Measurements from ENCODE around the gene LDLRAP1. TPM values are rescaled to one million over a fixed set of nuclear protein-coding genes. Genes with fewer than 3 reads are reported as not detected.

LDLRAP1 gene
- total and polyA plus RNA-seq, 2 of the 4 experiments (the other 2 are of a cell fraction), result 4.5 to 14.4 TPM

- DNase-seq (no peak), ATAC-seq (ENCODE audit: low read depth) (no peak)
- Histone ChIP-seq H3K4ac (ENCODE audit: low read depth, low read length) (peak overlapping the region; percentile 6; the same call in 1 of the 2 replicates), H3K36me3 (ENCODE audit: control insufficient read depth, insufficient read depth, low read length) (peaks cover 10% of the 10 kb centered on the region; the same call in 1 of the 2 replicates), H2BK120ac (ENCODE audit: low read depth, low read length) (no peak overlapping the region), H3K56ac (ENCODE audit: extremely low read depth, insufficient read depth, low read length) (no peak overlapping the region), H2AFZ (replicated peaks; ENCODE audit: low read length, poor library complexity) (no peak overlapping the region), H3K9me3 (ENCODE audit: control insufficient read depth, insufficient read depth, low read length) (no peaks in the 10 kb centered on the region), H3K4me1 (ENCODE audit: control insufficient read depth, insufficient read depth, low read length) (peaks cover 20% of the 10 kb centered on the region), H3K18ac (ENCODE audit: low read depth, low read length) (no peak overlapping the region), H3K4me2 (ENCODE audit: low read depth, low read length) (no peak overlapping the region), H2BK15ac (ENCODE audit: low read depth, low read length) (no peak overlapping the region), H3K4me3 (ENCODE audit: insufficient read depth, low read depth, low read length) (no peak overlapping the region), H4K5ac (ENCODE audit: low read depth, low read length) (no peak overlapping the region), H3K23ac (ENCODE audit: low read depth, low read length) (no peak overlapping the region), H2AK9ac (replicated peaks; ENCODE audit: low read depth, low read length, poor library complexity) (no peak overlapping the region), H3K79me1 (ENCODE audit: low read depth in 1 of 2, low read length in 2 of 2) (peaks cover 13 to 62% of the 10 kb centered on the region in 2 experiments), H3K27me3 (ENCODE audit: control insufficient read depth, insufficient read depth, low read length) (no peaks in the 10 kb centered on the region), H2AK5ac (ENCODE audit: low read depth, low read length) (no peak overlapping the region), H4K91ac (ENCODE audit: insufficient read depth, low read depth, low read length) (no peak overlapping the region), H4K8ac (ENCODE audit: low read depth in 2 of 2, low read length in 2 of 2) (no peak overlapping the region), H3K27ac (ENCODE audit: insufficient read depth, low read length) (no peak overlapping the region), H2BK5ac (ENCODE audit: low read depth, low read length, poor library complexity, severe bottlenecking) (no peak overlapping the region), H2BK20ac (ENCODE audit: low read depth, low read length) (no peak overlapping the region), H3K9me1 (ENCODE audit: insufficient read depth, low read length) (peaks cover 24% of the 10 kb centered on the region), H4K20me1 (ENCODE audit: insufficient read depth, low read length) (peaks cover 31% of the 10 kb centered on the region; the same call in 1 of the 2 replicates), H3K9ac (ENCODE audit: low read depth, low read length) (no peak overlapping the region), H3K14ac (replicated peaks; ENCODE audit: low read depth, low read length) (no peak overlapping the region)
- BruUV-seq (replicated peaks), result no TSS peak
- in situ Hi-C loops (cut with MboI; ENCODE audit: low sequenced_read_pairs), result no loop called here
- CTCF ChIA-PET, result interaction anchor here (2.4 kb wide), 1 partner anchor 18 kb away, joined by 5 read pairs; no protein-coding TSS in a partner anchor
- dilution Hi-C loops (cut with HindIII; ENCODE audit: low sequenced_read_pairs, unreplicated experiment), result no loop called here
- POLR2A ChIA-PET (ENCODE audit: unreplicated experiment), result no interaction called here
- WGBS, 2 experiments (ENCODE audit: extremely low coverage in 2 of 2, insufficient read length in 1 of 2), result no CpG with 5 or more reads among the region's 3 CpGs
- intact Hi-C loops (cut with micrococcal nuclease), result no loop called here
- no peak for TF ChIP-seq CTCF (conservative IDR thresholded peaks at IDR 0.05; ENCODE audit: low read depth, low read length)
- TF ChIP-seq MAFK (IDR thresholded peaks at IDR 0.05; ENCODE audit: low read depth, low read length), result no peak
- TF ChIP-seq RCOR1 (IDR thresholded peaks at IDR 0.05; ENCODE audit: insufficient replicate concordance, low read length), result no peak
- no peak for TF ChIP-seq CHD1 (IDR thresholded peaks at IDR 0.05; ENCODE audit: low read depth, low read length)
- TF ChIP-seq MXI1 (IDR thresholded peaks at IDR 0.05; ENCODE audit: borderline replicate concordance, low read depth, low read length), result no peak
- TF ChIP-seq NFE2L2 (IDR thresholded peaks at IDR 0.05; ENCODE audit: low read depth, low read length), result no peak
- no peak for TF ChIP-seq MAZ (IDR thresholded peaks at IDR 0.05; ENCODE audit: borderline replicate concordance, low read depth, low read length)
- no peak for TF ChIP-seq POLR2A (IDR thresholded peaks at IDR 0.05; ENCODE audit: low read depth, low read length)
- no peak for TF ChIP-seq CEBPB (IDR thresholded peaks at IDR 0.05; ENCODE audit: low read depth, low read length)
- no peak for TF ChIP-seq ELK1 (IDR thresholded peaks at IDR 0.05; ENCODE audit: borderline replicate concordance, low read depth, low read length)
- no peak for TF ChIP-seq USF2 (IDR thresholded peaks at IDR 0.05; ENCODE audit: low read depth, low read length)
- no peak for TF ChIP-seq SMC3 (IDR thresholded peaks at IDR 0.05; ENCODE audit: low read depth, low read length)
Measured at GRCh38 chr1:25554430-25554780, 11.0 kb downstream of the LDLRAP1 start.
